H1 (cell line): ENCODE data around the gene FRMPD4.

Experiments
- POLR2A ChIP-seq, 2 experiments: IDR thresholded peaks; 1 replicate in 1 of 2; 2 replicates in 1 of 2; pipeline ENCODE4 v1.6.1; 2011; ENCODE audit warnings: low read depth in 2 of 2, low read length in 2 of 2, mild to moderate bottlenecking in 2 of 2; ENCODE audit errors: control extremely low read depth in 1 of 2
- POLR2AphosphoS5 ChIP-seq: IDR thresholded peaks from 2 replicates; pipeline ENCODE4 v1.6.1; 2011; ENCODE audit warnings: low read depth, low read length
- RBBP5 ChIP-seq: IDR thresholded peaks from 2 replicates; pipeline ENCODE4 v1.7.1; 2012; ENCODE audit warnings: low read depth, mild to moderate bottlenecking, inconsistent platforms, low read length, moderate library complexity, borderline replicate concordance
- SP2 ChIP-seq: IDR thresholded peaks from 2 replicates; pipeline ENCODE4 v1.6.1; 2012; ENCODE audit warnings: mild to moderate bottlenecking, low read length, inconsistent platforms
- TBP ChIP-seq: IDR thresholded peaks from 2 replicates; pipeline ENCODE4 v1.6.1; 2011; ENCODE audit warnings: low read depth, low read length, improper control_type of control experiment
- TF ChIP-seq, protein P1 (sequence below), 3 experiments: IDR thresholded peaks; 1 replicate in 2 of 3; 2 replicates in 1 of 3; pipeline versions ENCODE4 v1.5.1 to v1.6.1; 2011; ENCODE audit warnings: low read length in 3 of 3, mild to moderate bottlenecking in 3 of 3, inconsistent platforms in 2 of 3, low read depth in 1 of 3, moderate library complexity in 1 of 3; ENCODE audit not compliant: insufficient read depth in 1 of 3; ENCODE audit errors: control extremely low read depth in 1 of 3

DNA sequence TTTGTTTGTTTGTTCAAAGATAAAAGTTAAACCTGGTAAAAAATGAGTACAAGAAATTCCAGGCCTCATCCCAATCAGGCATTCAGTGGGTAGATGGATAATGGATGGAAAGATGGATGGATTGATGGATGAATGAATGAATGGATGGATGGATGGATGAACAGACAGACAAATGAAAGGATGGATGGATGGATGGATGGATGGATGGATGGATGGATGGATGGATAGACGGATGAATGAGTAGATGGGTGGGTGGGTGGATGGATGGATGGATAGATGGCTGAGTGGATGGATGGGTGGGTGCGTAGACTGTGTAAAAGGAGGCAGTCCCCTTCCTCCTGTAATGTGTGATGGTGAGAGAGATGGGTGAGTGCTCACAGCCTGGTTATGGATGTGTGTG is 206.7 kb downstream of the FRMPD4 start:
- TF ChIP-seq, protein P1, sequence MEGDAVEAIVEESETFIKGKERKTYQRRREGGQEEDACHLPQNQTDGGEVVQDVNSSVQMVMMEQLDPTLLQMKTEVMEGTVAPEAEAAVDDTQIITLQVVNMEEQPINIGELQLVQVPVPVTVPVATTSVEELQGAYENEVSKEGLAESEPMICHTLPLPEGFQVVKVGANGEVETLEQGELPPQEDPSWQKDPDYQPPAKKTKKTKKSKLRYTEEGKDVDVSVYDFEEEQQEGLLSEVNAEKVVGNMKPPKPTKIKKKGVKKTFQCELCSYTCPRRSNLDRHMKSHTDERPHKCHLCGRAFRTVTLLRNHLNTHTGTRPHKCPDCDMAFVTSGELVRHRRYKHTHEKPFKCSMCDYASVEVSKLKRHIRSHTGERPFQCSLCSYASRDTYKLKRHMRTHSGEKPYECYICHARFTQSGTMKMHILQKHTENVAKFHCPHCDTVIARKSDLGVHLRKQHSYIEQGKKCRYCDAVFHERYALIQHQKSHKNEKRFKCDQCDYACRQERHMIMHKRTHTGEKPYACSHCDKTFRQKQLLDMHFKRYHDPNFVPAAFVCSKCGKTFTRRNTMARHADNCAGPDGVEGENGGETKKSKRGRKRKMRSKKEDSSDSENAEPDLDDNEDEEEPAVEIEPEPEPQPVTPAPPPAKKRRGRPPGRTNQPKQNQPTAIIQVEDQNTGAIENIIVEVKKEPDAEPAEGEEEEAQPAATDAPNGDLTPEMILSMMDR (IDR thresholded peaks at IDR 0.05; ENCODE audit: control extremely low read depth in 1 of 3, insufficient read depth in 1 of 3, low read depth in 1 of 3, low read length in 3 of 3), result no peak
- no peak for TF ChIP-seq POLR2A (IDR thresholded peaks at IDR 0.05; ENCODE audit: control extremely low read depth in 1 of 2, low read depth in 2 of 2, low read length in 2 of 2)
- TF ChIP-seq TBP, result no peak
- TF ChIP-seq SP2, result no peak
- TF ChIP-seq POLR2AphosphoS5, result no peak
- TF ChIP-seq RBBP5, result no peak
